PFSK-1 (cell line): ENCODE measurements around the gene AMPD1.

ENCODE experiments used
- FOXP2 ChIP-seq: optimal IDR thresholded peaks from 2 replicates; pipeline ENCODE3; 2011; ENCODE audit warnings: borderline replicate concordance, control low read depth, inconsistent platforms; ENCODE audit not compliant: insufficient read depth; ENCODE audit errors: extremely low read length, extremely low read depth
- POLR2AphosphoS5 ChIP-seq: IDR thresholded peaks from 2 replicates; pipeline ENCODE4 v1.6.1; 2012; ENCODE audit warnings: low read depth, mild to moderate bottlenecking, control low read depth, low read length, moderate library complexity
- REST ChIP-seq, 2 experiments: IDR thresholded peaks; 2 replicates each; pipeline versions ENCODE4 v1.6.1 to v1.8.0; 2011 to 2012; ENCODE audit warnings: low read depth in 2 of 2, low read length in 2 of 2, control low read depth in 1 of 2, inconsistent platforms in 1 of 2, mild to moderate bottlenecking in 1 of 2, moderate library complexity in 1 of 2; ENCODE audit not compliant: insufficient read depth in 1 of 2
- SIN3A ChIP-seq: IDR thresholded peaks from 2 replicates; pipeline ENCODE4 v1.6.1; 2012; ENCODE audit warnings: mild to moderate bottlenecking, low read length, moderate library complexity, borderline replicate concordance; ENCODE audit not compliant: insufficient read depth
- TAF1 ChIP-seq: IDR thresholded peaks from 2 replicates; pipeline ENCODE4 v1.6.1; 2012; ENCODE audit warnings: low read length, control low read depth, borderline replicate concordance; ENCODE audit not compliant: insufficient read depth

Gene AMPD1

GRCh38 chr1:114671011-114671938 is 24.1 kb downstream of the AMPD1 start:
- no peak for TF ChIP-seq REST (IDR thresholded peaks at IDR 0.05; ENCODE audit: insufficient read depth in 1 of 2, low read depth in 2 of 2, low read length in 2 of 2)
- TF ChIP-seq TAF1, result no peak
- no peak for TF ChIP-seq FOXP2
- TF ChIP-seq SIN3A, result no peak
- TF ChIP-seq POLR2AphosphoS5, result no peak

- TF ChIP-seq POLR2AphosphoS5, result no peak
- no peak for TF ChIP-seq TAF1
Observed at GRCh38 chr1:114670083-114671010, 25.0 kb downstream of the AMPD1 start.

- TF ChIP-seq POLR2AphosphoS5 (no peak), TAF1 (no peak), REST (IDR thresholded peaks at IDR 0.05; ENCODE audit: insufficient read depth in 1 of 2, low read depth in 2 of 2, low read length in 2 of 2) (no peak), SIN3A (no peak), FOXP2 (no peak)
Observed at GRCh38 chr1:114669562-114670082, 25.7 kb downstream of the AMPD1 start, which contains the start of gene DENND2C. Gene DENND2C (minus strand): TSS chr1:114670049. CDS start chr1:114625984, 44,065 bp downstream.

- TF ChIP-seq FOXP2, result no peak
Observed at GRCh38 chr1:114668784-114669561, 26.4 kb downstream of the AMPD1 start.

GRCh38 chr1:114668373-114668772 is 27.0 kb downstream of the AMPD1 start:
- no peak for TF ChIP-seq FOXP2
- TF ChIP-seq TAF1, result no peak
- TF ChIP-seq SIN3A, result no peak
- TF ChIP-seq REST (IDR thresholded peaks at IDR 0.05; ENCODE audit: insufficient read depth in 1 of 2, low read depth in 2 of 2, low read length in 2 of 2), result no peak
- no peak for TF ChIP-seq POLR2AphosphoS5
